Heart left ventricle (tissue), 13 donors: ENCODE data around the gene PTPRE.

Experiments used
- CTCF ChIP-seq, 12 donors: fragments of 200-600 bp; sonication (generic) in 4 of 12; IDR thresholded peaks; one replicate each; pipeline versions ENCODE4 v1.5.0 to v1.8.0; 2018 to 2022; ENCODE audit warnings: antibody characterized with exemption in 12 of 12, mild to moderate bottlenecking in 5 of 12
- POLR2A ChIP-seq, 2 donors: fragments of 450-650 bp; IDR thresholded peaks; one replicate each; pipeline ENCODE4 v1.6.1; 2017; ENCODE audit warnings: antibody characterized with exemption in 2 of 2, mild to moderate bottlenecking in 2 of 2, moderate library complexity in 2 of 2
- donor health status: ischemic (EF 13 %, LVEDD 7.1; RV severe dilation, severe dysfunction).
- donor health status: DM: no; HTN: yes; CAD: no.
- donor health status: DM: no; HTN: no; CAD: no.
- donor health status: ischemic (EF 25% LVEDD 6.9; RV normal size, moderate dysfunction).
- donor health status: ischemic (EF 25% LVEDD 5.7; RV mildly dilated, moderate dysfunction).
- donor health status: ischemic (EF 35%, LVEDD 5.7; RV mildly dilated, moderate dysfunction).
- donor health status: nonischemic (EF 11% LVEDD 7.7; RV severe dilation, severe dysfunction).
- donor health status: DM: yes; HTN: yes; CAD: no.
- donor health status: PGD.
- donor health status: ischemic (EF 29% LVEDD 5.4; RV normal size, mild dysfunction).
- donor health status: nonischemic (EF 23%, LVEDD 6.1; RV moderate dilation, normal function).

DNA sequence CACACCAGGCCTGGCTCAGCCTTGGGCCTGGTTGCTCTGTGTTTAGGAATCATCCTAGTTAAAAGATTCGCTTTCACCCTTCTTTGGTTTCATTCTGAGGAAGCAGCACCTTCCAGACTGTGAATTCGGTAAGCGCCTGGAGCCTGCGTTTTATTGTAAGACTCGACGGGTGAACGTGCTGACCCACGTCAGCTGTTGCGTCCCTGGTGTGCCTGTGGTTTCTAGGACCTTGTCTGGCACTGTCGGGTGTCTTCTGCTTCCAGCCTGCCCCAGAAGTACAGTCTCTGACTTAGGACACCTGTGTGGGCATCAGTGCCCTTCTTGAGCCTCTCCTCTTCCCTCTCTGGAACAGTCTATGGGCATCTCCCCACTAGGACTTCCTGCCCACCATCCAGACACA, 193.0 kb downstream of the PTPRE start:
- TF ChIP-seq POLR2A (IDR thresholded peaks at IDR 0.05), result no peak
- no peak for TF ChIP-seq CTCF (IDR thresholded peaks at IDR 0.05)
